GM18870 (cell line): Measurements from ENCODE around the gene LMO1.

ENCODE experiments used
- ATAC-seq: cut with Tn5 transposase; IDR thresholded peaks from one replicate; pipeline ENCODE4 v1.9.1; 2021; ENCODE audit warnings: moderate library complexity; ENCODE audit not compliant: unreplicated experiment

Gene LMO1

GRCh38 chr11:8288824-8289491, 25.3 kb upstream of the LMO1 start:
- no peak for ATAC-seq

GRCh38 chr11:8288166-8288772, 24.6 kb upstream of the LMO1 start:
- ATAC-seq, result no peak

GRCh38 chr11:8287703-8288102, 24.0 kb upstream of the LMO1 start:
- no peak for ATAC-seq

DNA sequence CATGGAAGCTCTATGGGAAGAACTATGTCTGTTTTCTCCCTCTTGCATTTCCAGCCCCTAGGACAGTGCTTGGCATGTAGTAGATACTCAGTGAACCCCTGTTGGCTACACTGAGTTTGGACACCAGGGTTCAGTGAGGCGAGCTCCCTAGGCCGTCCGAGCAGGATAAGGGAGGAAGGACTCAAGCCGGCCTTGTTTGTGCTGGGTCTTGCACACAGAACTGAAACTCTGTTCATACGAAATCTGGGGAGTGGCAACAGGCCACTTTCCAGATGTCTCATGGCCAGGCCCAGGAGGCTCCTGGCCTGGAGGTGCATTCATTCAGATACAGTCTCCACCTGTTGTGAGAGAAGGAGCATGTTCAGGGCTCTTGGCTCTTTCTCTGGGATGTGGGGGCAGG, 23.6 kb upstream of the LMO1 start:
- ATAC-seq, result no peak

- no peak for ATAC-seq
Observed at GRCh38 chr11:8286886-8287285, 23.2 kb upstream of the LMO1 start.

DNA sequence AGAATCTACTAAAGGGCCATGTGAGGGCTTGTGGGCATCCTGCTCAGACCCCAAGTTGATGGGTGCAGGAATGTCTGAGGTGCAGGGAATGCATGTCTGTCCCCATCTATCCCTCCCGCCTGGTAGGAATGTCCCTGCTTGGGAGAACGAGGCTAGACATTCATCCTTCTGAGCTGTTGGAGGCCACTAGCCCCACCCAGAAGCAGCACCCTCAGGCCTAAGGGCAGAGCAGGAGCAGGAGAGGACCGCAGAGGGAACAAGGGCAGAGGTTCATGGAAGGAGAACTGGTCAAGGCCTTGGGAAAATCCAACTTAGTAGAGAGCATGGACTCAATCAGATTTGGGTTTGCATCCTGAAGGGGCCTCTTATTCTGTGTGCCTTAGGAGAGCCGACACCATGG, 22.1 kb upstream of the LMO1 start:
- no peak for ATAC-seq

DNA sequence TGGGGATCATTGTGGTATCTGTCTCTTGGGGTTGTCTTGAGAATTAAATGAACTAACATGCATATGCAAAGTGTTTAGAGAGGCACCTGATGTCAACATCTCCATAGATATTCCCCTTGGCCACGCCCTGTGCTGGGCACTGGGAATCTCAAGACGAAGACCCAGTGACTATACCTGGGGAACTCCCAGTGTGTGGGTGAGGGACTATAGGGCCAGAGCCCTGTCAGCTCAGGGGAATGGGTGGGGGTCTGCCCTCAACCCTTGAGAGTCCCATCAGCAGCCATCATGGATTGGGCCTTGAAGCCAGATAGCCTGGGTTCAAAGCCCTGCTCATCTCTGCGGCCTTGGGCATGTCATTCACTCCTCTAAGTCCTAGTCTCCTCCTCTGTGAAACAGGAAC, 21.6 kb upstream of the LMO1 start:
- no peak for ATAC-seq

GRCh38 chr11:8283465-8284230, 20.0 kb upstream of the LMO1 start:
- no peak for ATAC-seq

GRCh38 chr11:8283100-8283464, 19.4 kb upstream of the LMO1 start:
- ATAC-seq, result no peak

GRCh38 chr11:8282631-8283030, 19.0 kb upstream of the LMO1 start:
- no peak for ATAC-seq

- ATAC-seq, result no peak
Observed at GRCh38 chr11:8281266-8281665, 17.6 kb upstream of the LMO1 start.

DNA sequence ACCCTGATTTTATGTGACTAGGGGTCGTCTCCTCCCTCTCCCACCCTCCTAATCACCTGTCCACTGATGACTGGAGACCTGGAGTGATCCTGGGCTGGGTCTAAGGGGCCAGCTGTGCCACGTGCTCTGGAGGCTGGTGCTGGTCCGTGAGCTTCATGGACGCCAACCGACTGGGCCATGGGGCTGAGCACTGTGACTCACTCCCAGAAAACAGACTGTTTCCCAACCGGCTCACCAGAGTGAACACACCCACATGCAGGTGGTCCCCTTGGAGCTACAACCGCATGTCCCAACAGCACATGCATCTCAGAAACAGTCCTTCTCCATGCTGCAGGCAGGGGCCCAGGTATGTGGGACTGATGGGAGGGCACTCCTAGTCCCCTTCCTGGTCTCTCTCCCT, 14.0 kb upstream of the LMO1 start:
- no peak for ATAC-seq

GRCh38 chr11:8276528-8276927, 12.8 kb upstream of the LMO1 start:
- no peak for ATAC-seq

DNA sequence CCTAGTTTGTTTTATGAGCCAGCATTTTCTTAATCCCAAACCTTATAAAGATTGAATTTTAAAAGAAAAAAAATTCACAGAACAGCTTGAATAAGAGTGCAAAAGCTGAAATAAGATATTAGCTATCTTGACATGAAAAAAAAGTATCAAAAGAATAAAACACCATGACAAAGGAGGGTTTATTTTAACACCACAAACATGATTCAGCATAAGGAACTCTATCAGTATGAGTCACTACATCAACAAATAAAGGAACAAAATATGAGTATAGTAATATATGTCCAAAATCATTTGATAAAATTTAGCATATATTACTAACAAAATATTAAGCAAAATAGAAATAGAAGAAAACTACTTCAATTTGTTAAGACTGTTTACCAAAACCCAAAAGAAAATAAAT, 9.6 kb upstream of the LMO1 start:
- no peak for ATAC-seq

DNA sequence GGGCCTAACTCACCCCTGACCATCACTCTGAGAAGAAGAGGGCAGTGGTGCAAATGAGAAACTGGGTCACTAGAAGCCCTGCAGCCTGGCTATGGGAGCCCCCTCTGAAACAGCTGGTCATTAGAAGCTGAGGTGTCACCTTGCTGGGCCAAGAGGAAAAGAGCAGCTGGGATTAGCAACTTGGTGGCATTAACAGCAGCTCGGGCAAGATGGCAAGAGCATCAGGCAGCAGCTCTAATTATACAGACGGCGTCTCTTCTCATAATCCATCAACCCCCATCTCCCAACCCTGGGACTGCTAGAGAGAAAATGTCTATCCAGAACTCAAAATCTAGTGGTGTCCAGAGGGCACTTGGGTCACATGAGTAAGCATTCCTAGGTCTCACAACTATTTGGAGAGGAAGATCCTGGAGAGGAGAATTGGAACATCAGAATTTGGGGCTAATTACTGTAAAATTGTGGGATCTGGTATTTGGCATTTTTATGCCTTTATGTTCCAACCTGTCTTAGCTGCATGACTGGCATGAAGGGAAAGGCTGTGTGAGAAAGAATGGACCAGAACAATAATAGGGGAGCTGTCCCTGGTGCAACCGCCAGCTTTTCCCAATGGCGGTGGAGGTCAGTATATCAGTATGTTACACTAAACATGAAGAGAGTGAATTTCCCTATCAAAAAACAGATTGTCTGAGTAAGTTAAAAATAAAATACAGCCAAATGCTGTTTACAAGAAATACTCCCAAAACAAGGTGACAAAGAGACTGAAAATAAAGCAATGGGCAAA, 7.6 kb upstream of the LMO1 start:
- ATAC-seq, result no peak

- ATAC-seq, result no peak
Observed at GRCh38 chr11:8269636-8270035, 6.0 kb upstream of the LMO1 start.

- no peak for ATAC-seq
Observed at GRCh38 chr11:8268530-8269400, 5.1 kb upstream of the LMO1 start.

GRCh38 chr11:8267831-8268529, 4.3 kb upstream of the LMO1 start:
- no peak for ATAC-seq

- no peak for ATAC-seq
Observed at GRCh38 chr11:8267280-8267679, 3.6 kb upstream of the LMO1 start.
